K562 (cell line): ENCODE measurements around the gene DDOST. TPM values are rescaled to one million over a fixed set of nuclear protein-coding genes. Genes with fewer than 3 reads are reported as not detected.

Experiments
- ATAC-seq: fragments of 200-7000 bp; cut with Tn5 transposase; 3 replicates; pipeline ENCODE4 v1.9.1; 2020; ENCODE audit warnings: moderate library complexity
- BruUV-seq: library from RNA; stranded (reverse); fragments of 400-500 nt; replicated peaks from 2 replicates; lab custom pipeline; 2021; lab: Mats Ljungman, UMichigan
- CTCF ChIA-PET: fragments of 300-600 bp; formaldehyde crosslinking; extraction: SDS; loops from one replicate; lab custom pipeline; 2021; ENCODE audit warnings: low intra/inter-chr PET ratio; lab: Yijun Ruan, JAX
- POLR2A ChIA-PET: fragments of 300-600, 350-650 bp; sonication (Branson Sonifier 250); formaldehyde crosslinking; extraction: SDS; loops from one replicate; lab custom pipeline; 2021; ENCODE audit warnings: antibody characterized with exemption, inconsistent platforms; lab: Yijun Ruan, JAX
- DNase-seq, 4 experiments: peaks; one replicate each; pipeline versions ENCODE4 v3.0.0 to v3.0.0-alpha.2; 2011 to 2018; ENCODE audit warnings: low spot score in 3 of 4, mixed read lengths in 3 of 4; ENCODE audit errors: extremely low read depth in 1 of 4
- FAIRE-seq: peaks from 2 replicates; lab custom pipeline; 2011; peaks lifted over from hg19 to GRCh38; lab: Jason Lieb, UNC
- H2AFZ ChIP-seq: 2 replicates; pipeline ENCODE4 v1.6.0; 2011; ENCODE audit warnings: low read depth, low read length, control low read depth, inconsistent platforms
- H3K27ac ChIP-seq: fragments of 200-600 bp; 3 replicates; pipeline ENCODE4 v1.8.0; 2011; ENCODE audit warnings: low read depth, mild to moderate bottlenecking, control low read depth, inconsistent platforms, low read length, moderate library complexity, mixed read lengths; ENCODE audit errors: extremely low read depth
- H3K27me3 ChIP-seq, 2 experiments: fragments of 300-600 bp in 1 of 2; 2 replicates in 1 of 2; 3 replicates in 1 of 2; pipeline versions ENCODE4 v1.6.0 to v1.8.0; 2011; ENCODE audit warnings: inconsistent platforms in 2 of 2, low read length in 2 of 2, mild to moderate bottlenecking in 1 of 2, mixed read lengths in 1 of 2, moderate library complexity in 1 of 2; ENCODE audit not compliant: control insufficient read depth in 2 of 2, insufficient read depth in 2 of 2
- H3K36me3 ChIP-seq: fragments of 300-600 bp; 3 replicates; pipeline ENCODE4 v1.8.0; 2011; ENCODE audit warnings: mild to moderate bottlenecking, low read length, inconsistent platforms; ENCODE audit not compliant: control insufficient read depth, insufficient read depth
- H3K4me1 ChIP-seq, 2 experiments: fragments of 200-600 bp in 1 of 2; replicated peaks in 1 of 2; 2 replicates in 1 of 2; 3 replicates in 1 of 2; pipeline versions ENCODE4 v1.5.1 to v1.8.0; 2011; ENCODE audit warnings: inconsistent platforms in 2 of 2, low read length in 2 of 2, mild to moderate bottlenecking in 1 of 2, mixed read lengths in 1 of 2, moderate library complexity in 1 of 2; ENCODE audit not compliant: control insufficient read depth in 2 of 2, insufficient read depth in 2 of 2
- H3K4me2 ChIP-seq: 2 replicates; pipeline ENCODE4 v1.6.1; 2011; ENCODE audit warnings: low read length, control low read depth, inconsistent platforms, mixed read lengths; ENCODE audit not compliant: insufficient read depth
- H3K4me3 ChIP-seq: fragments of 200-600 bp; sonication (generic), shearing (Covaris generic); 2 replicates; pipeline ENCODE4 v1.5.1; 2016; ENCODE audit warnings: control low read depth, inconsistent platforms
- H3K79me2 ChIP-seq: fragments of 200-600 bp; 3 replicates; pipeline ENCODE4 v1.8.0; 2011; ENCODE audit warnings: low read length, inconsistent platforms; ENCODE audit not compliant: control insufficient read depth, insufficient read depth
- H3K9ac ChIP-seq, 2 experiments: 2 replicates each; pipeline versions ENCODE4 v1.6.0 to v1.6.1; 2011; ENCODE audit warnings: low read depth in 2 of 2, low read length in 2 of 2, control low read depth in 1 of 2, inconsistent platforms in 1 of 2, mild to moderate bottlenecking in 1 of 2, mixed read lengths in 1 of 2; ENCODE audit not compliant: insufficient read depth in 1 of 2
- H3K9me1 ChIP-seq: one replicate; pipeline ENCODE4 v1.6.0; 2011; ENCODE audit warnings: inconsistent platforms, mild to moderate bottlenecking, low read length, moderate library complexity; ENCODE audit not compliant: control insufficient read depth, insufficient read depth
- H3K9me3 ChIP-seq: replicated peaks from 2 replicates; pipeline ENCODE4 v1.5.1; 2011; ENCODE audit warnings: low read depth, low read length, inconsistent platforms; ENCODE audit not compliant: control insufficient read depth, insufficient read depth
- H4K20me1 ChIP-seq: replicated peaks from 2 replicates; pipeline ENCODE4 v1.6.1; 2011; ENCODE audit warnings: low read length, inconsistent platforms, mixed read lengths; ENCODE audit not compliant: control insufficient read depth, insufficient read depth
- E4F1 ChIP-seq: fragments of 250-450 bp; sonication (Bioruptor Pico); IDR thresholded peaks from 2 replicates; pipeline ENCODE4 v1.5.0; 2021; ENCODE audit warnings: mild to moderate bottlenecking, borderline replicate concordance
- GATAD2A ChIP-seq: fragments of 450-650 bp; IDR thresholded peaks from 2 replicates; pipeline ENCODE4 v1.6.1; 2017
- HDAC2 ChIP-seq: fragments of 450-650 bp; IDR thresholded peaks from 2 replicates; pipeline ENCODE4 v1.6.1; 2016; ENCODE audit warnings: mild to moderate bottlenecking
- POLR2G ChIP-seq: fragments of 200-400 bp; formaldehyde crosslinking; IDR thresholded peaks from 2 replicates; pipeline ENCODE4 v1.6.1; 2017; ENCODE audit warnings: low read depth, mild to moderate bottlenecking, antibody characterized with exemption, low read length, moderate library complexity
- RAD21 ChIP-seq, 2 experiments: fragments of 250-450 bp in 1 of 2; fragments of 450-650 bp in 1 of 2; sonication (Bioruptor Pico) in 1 of 2; formaldehyde crosslinking in 1 of 2; IDR thresholded peaks in 1 of 2; conservative IDR thresholded peaks in 1 of 2; 2 replicates each; pipeline versions ENCODE4 v1.4.0 to v1.8.0; 2020 to 2022; ENCODE audit warnings: mild to moderate bottlenecking in 2 of 2, moderate library complexity in 1 of 2
- SMARCE1 ChIP-seq: fragments of 450-650 bp; IDR thresholded peaks from 2 replicates; pipeline ENCODE4 v1.7.1; 2016; ENCODE audit warnings: mild to moderate bottlenecking
- YBX1 ChIP-seq: fragments of 450-650 bp; IDR thresholded peaks from 2 replicates; pipeline ENCODE4 v1.7.1; 2016; ENCODE audit warnings: mild to moderate bottlenecking
- WGBS: fragments of 100-300 bp; shearing (Covaris generic); methylation state at CpG from one replicate; pipeline ENCODE4 v1.1.6; 2016; ENCODE audit warnings: low coverage, mixed read lengths; ENCODE audit not compliant: insufficient coverage; ENCODE audit errors: missing lambda C conversion rate; 5-methylcytosine and 5-hydroxymethylcytosine counted together
- in situ Hi-C: fragments of 300-500 bp; cut with MboI; formaldehyde crosslinking; loops from 4 replicates; pipeline ENCODE4 v1.15.0; 2018; ENCODE audit warnings: inconsistent platforms, mixed read lengths
- intact Hi-C: fragments of 100-400 bp; cut with micrococcal nuclease; formaldehyde crosslinking; loops from 2 replicates; pipeline ENCODE4 v1.14.2; 2022
- polyA plus RNA-seq, 8 experiments: library from polyadenylated mRNA; depleted of rRNA in 4 of 8; stranded (reverse) in 5 of 8; unstranded in 3 of 8; fragments of >200 nt; fragmentation: Nextera tagmentation in 2 of 8; fragmentation: Illumina TruSeq in 1 of 8; extraction: Ambion mirVana in 2 of 8; extraction: Trizol in 1 of 8; gene quantifications; 2 replicates each; pipeline versions ENCODE4 v1.2.1 to v1.2.3, GENCODE V29; 2011 to 2014; ENCODE audit warnings: inconsistent platforms in 1 of 8, missing spikeins in 1 of 8
- total RNA-seq, 7 experiments: library from RNA; depleted of rRNA in 6 of 7; stranded (reverse); fragments of >200 nt in 6 of 7; fragmentation: Illumina TruSeq in 2 of 7; extraction: Trizol in 2 of 7; gene quantifications; 2 replicates each; pipeline versions ENCODE4 v1.2.1 to v1.2.3, GENCODE V29; 2011 to 2021; ENCODE audit warnings: low replicate concordance in 1 of 7
- TF ChIP-seq, protein P1 (sequence below), 2 experiments: IDR thresholded peaks; 2 replicates each; pipeline ENCODE4 v1.6.1; 2012; ENCODE audit warnings: improper control_type of control experiment in 2 of 2, low read depth in 2 of 2, low read length in 2 of 2, borderline replicate concordance in 1 of 2

The DDOST gene
- total and polyA plus RNA-seq, 9 of the 15 experiments (the other 6 are each of a cell fraction or from before 2014, with no cell fraction given), result 173 to 306 (median 222) TPM

DNA sequence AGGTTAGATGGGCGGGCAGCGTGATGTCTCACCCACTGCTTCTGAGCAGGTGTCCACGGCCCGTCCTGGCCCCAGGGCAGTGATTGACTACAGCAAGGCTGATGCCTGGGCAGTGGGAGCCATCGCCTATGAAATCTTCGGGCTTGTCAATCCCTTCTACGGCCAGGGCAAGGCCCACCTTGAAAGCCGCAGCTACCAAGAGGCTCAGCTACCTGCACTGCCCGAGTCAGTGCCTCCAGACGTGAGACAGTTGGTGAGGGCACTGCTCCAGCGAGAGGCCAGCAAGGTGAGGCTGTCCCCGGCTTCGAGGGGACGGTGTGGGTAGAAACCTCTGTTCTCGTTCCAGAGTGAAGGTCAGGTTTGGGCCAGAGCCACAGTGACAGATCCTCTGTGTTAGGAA is 12.2 kb downstream of the DDOST start:
- no peak overlapping the region for H2AFZ ChIP-seq
- no peak overlapping the region; a peak in 1 of 4 replicates for H3K9ac ChIP-seq
- POLR2A ChIA-PET, result interaction anchor here (1.0 to 4.6 kb wide), 3 partner anchors 10 to 15 kb away, joined by 4 to 29 read pairs (median 4); partner anchors contain the start of gene DDOST
- no peak for FAIRE-seq
- no peaks in the 10 kb centered on the region for H3K79me2 ChIP-seq
- H3K4me3 ChIP-seq, result no peak overlapping the region
- DNase-seq, result no peak
- no TSS peak for BruUV-seq
- WGBS, result 90% methylated on average over 15 of the region's 15 CpGs
- in situ Hi-C loops (no loop called here), intact Hi-C loops (no loop called here)
- peaks cover 4% of the 10 kb centered on the region for H3K9me1 ChIP-seq
- no peaks in the 10 kb centered on the region for H3K27me3 ChIP-seq
- H3K4me1 ChIP-seq, result no peaks in the 10 kb centered on the region
- ATAC-seq, result no peak
- H3K36me3 ChIP-seq, result peaks cover 51% of the 10 kb centered on the region
- no peak overlapping the region for H3K4me2 ChIP-seq
- CTCF ChIA-PET, result no interaction called here
- no peak overlapping the region for H3K27ac ChIP-seq
- H3K9me3 ChIP-seq, result no peaks in the 10 kb centered on the region
- TF ChIP-seq YBX1, result no peak
- TF ChIP-seq SMARCE1, result no peak
- TF ChIP-seq RAD21 (CRISPR knock-in tag; conservative IDR thresholded peaks at IDR 0.05 in 1 of 2, IDR thresholded peaks at IDR 0.05 in 1 of 2), result no peak
- TF ChIP-seq GATAD2A, result no peak
- TF ChIP-seq E4F1 (CRISPR knock-in tag), result no peak
- TF ChIP-seq HDAC2, result no peak
- TF ChIP-seq, protein P1, sequence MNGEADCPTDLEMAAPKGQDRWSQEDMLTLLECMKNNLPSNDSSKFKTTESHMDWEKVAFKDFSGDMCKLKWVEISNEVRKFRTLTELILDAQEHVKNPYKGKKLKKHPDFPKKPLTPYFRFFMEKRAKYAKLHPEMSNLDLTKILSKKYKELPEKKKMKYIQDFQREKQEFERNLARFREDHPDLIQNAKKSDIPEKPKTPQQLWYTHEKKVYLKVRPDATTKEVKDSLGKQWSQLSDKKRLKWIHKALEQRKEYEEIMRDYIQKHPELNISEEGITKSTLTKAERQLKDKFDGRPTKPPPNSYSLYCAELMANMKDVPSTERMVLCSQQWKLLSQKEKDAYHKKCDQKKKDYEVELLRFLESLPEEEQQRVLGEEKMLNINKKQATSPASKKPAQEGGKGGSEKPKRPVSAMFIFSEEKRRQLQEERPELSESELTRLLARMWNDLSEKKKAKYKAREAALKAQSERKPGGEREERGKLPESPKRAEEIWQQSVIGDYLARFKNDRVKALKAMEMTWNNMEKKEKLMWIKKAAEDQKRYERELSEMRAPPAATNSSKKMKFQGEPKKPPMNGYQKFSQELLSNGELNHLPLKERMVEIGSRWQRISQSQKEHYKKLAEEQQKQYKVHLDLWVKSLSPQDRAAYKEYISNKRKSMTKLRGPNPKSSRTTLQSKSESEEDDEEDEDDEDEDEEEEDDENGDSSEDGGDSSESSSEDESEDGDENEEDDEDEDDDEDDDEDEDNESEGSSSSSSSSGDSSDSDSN (IDR thresholded peaks at IDR 0.05; ENCODE audit: borderline replicate concordance in 1 of 2, low read depth in 2 of 2, low read length in 2 of 2), result no peak
- TF ChIP-seq POLR2G, result peak; percentile 62; the same call in 1 of the 2 replicates
- H4K20me1 ChIP-seq, result no peaks in the 10 kb centered on the region
